Fibroblast of skin of scalp (primary cell): ENCODE results near the gene LPGAT1.

Experiments
- DNase-seq: peaks from one replicate; pipeline ENCODE4 v3.0.0-alpha.2; 2013

The LPGAT1 gene

GRCh38 chr1:211828584-211829342, 1.8 kb downstream of the LPGAT1 start:
- DNase-seq: no peak

DNA sequence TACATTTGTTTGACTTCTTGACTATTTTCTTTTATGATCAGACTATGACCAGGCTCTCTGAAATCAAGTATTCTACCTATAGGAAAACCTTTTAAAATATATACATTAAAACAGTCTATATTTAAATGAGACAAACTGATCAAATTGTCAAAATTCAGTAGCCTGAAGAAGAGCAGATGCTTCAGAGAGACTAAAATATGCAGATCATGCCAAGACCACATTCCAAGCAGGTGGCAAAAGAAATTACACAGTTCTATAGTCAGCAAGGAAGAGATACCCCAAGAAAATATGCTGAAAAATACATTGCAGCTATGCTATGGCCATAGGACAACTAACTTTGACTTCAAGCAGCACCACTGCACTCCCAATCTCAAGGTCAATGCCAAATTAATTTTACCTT, 3.5 kb downstream of the LPGAT1 start:
- DNase-seq: no peak

- DNase-seq: peak; percentile 83
Observed at GRCh38 chr1:211825980-211826379, 4.6 kb downstream of the LPGAT1 start.

GRCh38 chr1:211822677-211823407, 7.7 kb downstream of the LPGAT1 start:
- DNase-seq: no peak

DNA sequence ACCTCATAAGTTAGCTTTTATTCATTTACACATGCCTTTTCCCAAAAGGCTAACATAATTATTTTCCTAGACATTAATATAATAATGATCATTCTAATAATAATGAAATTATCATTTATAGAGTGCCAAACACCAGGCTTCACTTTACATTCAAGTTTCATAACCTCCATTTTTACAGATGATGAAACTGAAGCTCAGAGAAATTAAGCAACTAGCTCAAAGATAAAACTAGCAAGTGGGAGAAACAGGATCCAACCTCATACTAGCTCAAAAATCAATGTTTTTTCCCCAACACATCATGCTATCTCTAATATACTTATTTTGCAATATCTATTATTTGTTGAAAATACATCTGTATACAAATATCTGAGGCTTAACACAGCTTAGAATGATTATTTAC, 14.0 kb downstream of the LPGAT1 start:
- DNase-seq: no peak

DNA sequence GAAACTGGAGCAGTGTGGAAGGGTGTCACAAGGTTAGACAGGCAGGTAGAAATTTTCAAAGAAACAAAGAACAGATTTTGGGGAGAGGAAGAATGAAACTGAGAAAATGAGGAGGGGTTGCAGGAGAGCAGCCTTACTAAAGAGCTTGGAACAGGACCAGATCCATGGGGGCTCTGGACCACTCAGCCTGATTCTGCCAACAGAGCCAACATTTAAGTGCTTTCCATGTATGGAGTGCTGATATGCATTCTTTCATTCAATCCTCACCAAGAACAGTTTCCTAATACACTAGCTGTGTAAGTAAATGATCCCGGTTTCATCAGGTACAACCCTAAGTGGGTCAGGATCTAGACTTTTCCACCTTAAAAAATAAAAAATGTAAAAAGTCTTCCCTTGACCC, 16.2 kb downstream of the LPGAT1 start:
- DNase-seq: no peak

DNA sequence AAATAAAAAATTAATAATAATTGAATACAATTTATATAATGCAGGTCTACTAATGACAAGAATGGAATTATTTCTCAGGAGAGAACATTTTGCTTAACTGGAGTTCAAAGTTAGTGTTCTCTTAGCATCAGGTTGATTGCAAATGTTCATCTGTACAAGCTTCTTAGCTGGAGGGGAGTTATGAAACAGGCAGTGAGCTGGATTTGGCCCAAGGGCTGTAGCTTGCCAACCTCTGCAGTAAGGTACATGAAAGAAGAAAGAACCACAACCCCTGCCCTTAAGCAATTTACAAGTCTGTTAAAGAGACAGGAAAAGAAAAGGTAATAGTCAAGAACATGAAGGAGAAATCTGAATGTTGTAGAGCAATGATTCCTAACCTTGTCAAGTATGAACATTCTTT, 17.0 kb downstream of the LPGAT1 start:
- no peak for DNase-seq

- no peak for DNase-seq
Observed at GRCh38 chr1:211812584-211812983, 18.0 kb downstream of the LPGAT1 start.

DNA sequence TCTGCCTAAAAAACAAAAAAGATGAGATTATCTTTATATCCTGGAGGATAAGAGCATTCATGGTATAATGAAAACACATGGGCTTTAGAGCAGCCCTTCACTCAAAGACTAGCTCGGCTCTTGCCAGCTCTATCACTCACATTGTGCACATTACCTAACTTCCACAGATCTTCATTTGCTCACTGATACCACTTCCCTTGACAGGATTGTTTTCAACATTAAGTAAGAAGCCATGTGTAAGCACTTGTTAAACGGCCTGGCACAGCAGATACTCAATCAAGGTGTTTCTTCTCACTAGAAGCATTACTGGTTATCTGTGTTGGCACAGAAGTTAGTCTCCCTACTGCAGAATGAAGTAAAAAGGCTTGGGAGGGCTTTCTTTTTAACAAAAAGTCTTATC, 18.7 kb downstream of the LPGAT1 start:
- no peak for DNase-seq

DNA sequence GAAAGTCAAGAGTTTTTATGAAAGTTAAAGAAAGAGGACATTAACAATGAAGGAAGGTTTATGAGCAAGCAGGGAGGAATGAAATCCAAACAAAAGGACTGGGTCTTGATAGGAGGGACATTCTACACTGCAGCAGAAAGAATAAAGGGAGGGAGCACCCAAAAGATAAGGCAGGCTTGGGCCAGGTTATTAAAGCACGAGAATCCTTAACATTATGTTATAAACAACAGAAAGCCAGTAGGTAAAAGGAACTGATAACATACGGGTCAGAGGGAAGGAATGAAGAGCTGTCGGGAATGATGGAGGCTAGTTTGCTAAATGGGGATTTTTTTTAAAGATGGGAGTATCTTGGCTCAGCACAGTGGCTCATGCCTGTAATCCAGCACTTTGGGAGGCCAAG, 19.4 kb downstream of the LPGAT1 start:
- no peak for DNase-seq

DNA sequence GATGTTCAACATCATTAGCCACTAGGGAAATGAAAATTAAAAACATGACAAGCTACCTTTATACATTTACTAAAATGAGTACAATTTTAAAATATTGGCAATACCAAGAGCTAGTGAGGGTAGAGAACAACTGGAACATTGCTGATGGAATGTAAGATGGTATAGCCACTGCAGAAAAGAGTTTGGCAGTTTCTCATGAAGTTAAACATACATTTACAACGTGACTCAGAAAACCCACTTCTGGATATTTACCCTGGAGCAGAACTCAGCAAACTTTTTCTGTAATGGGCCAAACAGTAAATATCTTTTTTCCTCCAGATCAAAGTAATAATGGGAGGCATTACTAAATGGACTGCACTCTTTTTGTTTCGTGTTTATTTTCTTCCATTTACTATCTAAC, 22.1 kb downstream of the LPGAT1 start:
- DNase-seq: no peak

- no peak for DNase-seq
Observed at GRCh38 chr1:211804915-211805314, 25.6 kb downstream of the LPGAT1 start.

GRCh38 chr1:211800925-211801607, 29.5 kb downstream of the LPGAT1 start:
- no peak for DNase-seq

- no peak for DNase-seq
Observed at GRCh38 chr1:211797994-211798393, 32.6 kb downstream of the LPGAT1 start.

DNA sequence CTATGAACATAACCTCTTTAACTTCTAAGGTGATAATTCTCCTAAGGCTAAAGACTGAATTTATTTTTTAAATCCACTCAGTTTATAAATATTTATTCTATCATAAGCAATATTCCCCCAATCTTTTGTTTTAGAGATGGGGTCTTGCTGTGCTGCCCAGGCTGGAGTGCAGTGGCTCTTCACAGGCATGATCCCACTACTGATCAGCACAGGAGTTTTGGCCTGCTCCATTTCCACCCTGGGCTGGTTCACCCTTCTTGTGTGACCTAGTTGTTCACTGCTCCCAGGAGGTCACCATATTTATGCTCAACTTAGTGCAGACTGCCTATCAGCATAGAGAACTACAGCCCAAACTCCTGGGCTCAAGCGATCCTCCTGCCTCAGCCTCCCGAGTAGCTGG, 38.6 kb downstream of the LPGAT1 start:
- DNase-seq: no peak

GRCh38 chr1:211789641-211790464, 40.7 kb downstream of the LPGAT1 start:
- no peak for DNase-seq

DNA sequence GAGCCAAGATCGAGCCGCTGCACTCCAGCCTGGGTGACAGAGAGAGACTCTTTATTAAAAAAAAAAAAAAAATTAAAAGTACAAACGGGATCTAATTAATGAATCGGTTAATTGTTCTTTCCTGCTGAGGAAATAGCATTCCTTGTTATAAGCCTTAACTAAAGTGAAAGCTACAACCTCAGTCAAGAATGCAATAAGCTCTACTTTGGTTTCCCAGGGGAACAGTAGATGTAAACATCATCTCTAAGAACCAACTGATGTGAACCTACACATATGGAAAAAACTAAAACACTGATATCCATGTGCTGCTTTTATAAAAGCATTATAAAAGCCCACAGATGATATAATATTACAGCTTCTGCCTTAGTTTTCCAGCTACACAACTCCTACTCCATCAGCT, 41.9 kb downstream of the LPGAT1 start:
- peak; percentile 18 for DNase-seq

DNA sequence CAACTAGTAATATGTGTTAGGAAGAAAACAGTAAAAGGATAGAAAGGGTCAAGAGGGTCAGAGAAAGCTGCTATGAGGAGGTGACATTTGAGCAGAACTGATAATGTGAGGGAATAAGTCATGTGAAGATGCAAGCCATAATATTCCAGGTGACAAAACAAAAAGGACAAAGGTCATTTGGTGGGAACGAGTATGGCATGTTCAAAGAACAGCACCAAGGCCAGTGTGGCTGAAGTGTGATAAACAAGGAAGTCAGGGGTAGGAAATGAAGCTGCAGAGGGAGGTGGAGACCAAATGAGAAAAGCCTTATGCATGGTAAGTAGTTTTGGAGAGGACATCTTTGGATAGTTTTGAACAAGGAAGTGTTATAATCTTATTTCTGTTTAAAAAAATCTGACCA, 46.7 kb downstream of the LPGAT1 start:
- no peak for DNase-seq

DNA sequence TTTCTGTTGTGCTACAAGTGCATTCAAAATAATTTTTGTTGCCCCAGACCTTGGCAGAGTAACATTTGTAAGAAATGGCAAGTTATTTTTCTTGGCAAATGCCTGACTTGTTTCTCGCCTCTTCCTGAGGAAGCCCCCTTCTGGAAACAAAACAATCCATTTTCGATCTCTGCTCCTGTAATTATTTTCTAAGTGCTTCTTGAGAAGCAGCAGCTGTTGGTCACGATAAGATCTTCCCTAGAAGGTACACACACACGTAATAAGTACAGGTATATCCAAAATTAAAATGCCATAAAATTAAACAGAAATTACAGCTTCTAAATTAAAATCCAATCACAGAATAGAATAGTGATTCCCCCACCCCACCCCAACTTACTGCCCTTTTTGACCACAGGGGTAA, 47.3 kb downstream of the LPGAT1 start:
- DNase-seq: no peak

DNA sequence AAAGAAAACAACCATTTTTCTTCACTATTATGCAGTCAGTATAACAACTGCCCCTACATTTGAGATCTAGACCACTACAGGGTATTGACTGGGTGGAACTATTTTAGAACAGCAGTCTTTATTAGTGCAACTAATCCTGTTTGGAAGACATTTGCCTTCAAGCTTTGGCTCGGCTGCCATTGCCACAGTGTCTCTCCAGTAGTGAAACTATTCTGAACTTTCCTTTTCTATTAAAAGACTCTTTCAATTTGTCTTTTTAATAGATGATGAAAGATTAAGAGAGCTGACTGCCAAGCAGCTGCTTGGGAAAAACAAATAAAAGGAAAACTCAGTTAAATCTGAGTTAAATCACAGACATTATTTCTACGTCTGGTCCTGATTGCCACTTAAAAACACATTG, 49.3 kb downstream of the LPGAT1 start:
- no peak for DNase-seq

DNA sequence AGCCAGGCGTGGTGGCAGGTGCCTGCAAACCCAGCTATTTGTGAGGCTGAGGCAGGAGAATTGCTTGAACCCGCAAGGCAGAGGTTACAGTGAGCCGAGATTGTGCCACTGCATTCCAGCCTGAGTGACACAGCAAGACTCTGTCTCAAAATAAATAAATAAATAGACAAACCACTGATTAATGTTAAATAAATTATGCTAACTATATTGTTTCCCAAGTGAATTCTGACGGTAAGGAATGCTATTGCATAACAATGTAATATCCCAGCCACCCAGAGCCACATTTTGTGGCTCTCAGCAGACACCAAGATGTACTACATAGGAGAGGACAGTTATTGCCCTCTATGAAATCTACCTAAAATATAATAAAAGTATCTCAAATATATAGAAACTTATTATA, 55.4 kb downstream of the LPGAT1 start:
- no peak for DNase-seq

GRCh38 chr1:211764701-211765100, 65.9 kb downstream of the LPGAT1 start:
- no peak for DNase-seq

DNA sequence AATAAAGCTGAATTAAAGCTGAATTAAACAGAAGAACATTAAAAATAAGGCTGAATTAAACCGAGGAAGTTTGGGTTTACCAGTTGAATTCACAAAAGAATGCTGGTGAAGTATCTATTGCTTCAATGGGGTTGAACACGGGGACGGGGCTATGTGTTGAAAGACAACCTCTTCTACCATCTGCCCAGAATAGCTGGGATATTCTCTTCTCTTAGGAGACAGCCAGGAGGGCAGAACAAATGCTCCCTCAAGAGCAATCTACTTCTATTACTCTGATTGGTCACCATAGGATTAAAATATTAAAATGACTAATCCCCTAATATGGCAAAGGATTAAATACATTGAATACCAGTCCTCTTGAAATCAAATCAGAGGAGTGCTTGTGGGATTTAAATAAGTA, 68.4 kb downstream of the LPGAT1 start:
- no peak for DNase-seq
